Astrocyte of the spinal cord (primary cell): ENCODE results near the gene PARD3B.

ENCODE experiments used
- DNase-seq: peaks from one replicate; pipeline ENCODE4 v3.0.0; 2011; ENCODE audit warnings: low read depth, low spot score
- H3K4me3 ChIP-seq: 2 replicates; pipeline ENCODE4 v1.5.1; 2011; ENCODE audit warnings: low read depth, mild to moderate bottlenecking, low read length, moderate library complexity
- in situ Hi-C: cut with HindIII; loops from 2 replicates; pipeline ENCODE4 v1.10.0; 2017; ENCODE audit warnings: low sequenced_read_pairs
- TF ChIP-seq, protein P1 (sequence below): IDR thresholded peaks from 2 replicates; pipeline ENCODE4 v1.5.1; 2012; ENCODE audit warnings: low read depth, mild to moderate bottlenecking, low read length, inconsistent platforms

Gene PARD3B

DNA sequence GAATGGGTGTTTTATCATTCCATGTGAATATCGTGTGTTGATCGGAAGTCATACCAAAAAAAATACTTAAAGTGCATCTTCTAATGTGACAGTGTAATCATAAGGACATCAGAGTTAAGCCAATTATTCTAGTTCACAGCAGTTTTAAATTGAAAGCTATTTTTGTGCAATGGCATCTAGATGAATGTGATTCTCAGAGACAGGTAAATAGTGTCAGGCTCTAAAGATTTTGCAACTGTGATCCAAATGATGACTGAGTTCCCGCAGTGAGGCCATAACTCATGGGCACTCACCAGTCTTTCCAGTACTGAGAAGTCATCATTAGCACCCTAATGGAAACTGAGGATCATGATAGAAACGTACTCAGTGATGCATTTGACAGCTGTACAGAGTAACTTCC lies 542.6 kb downstream of the PARD3B start:
- H3K4me3 ChIP-seq, result no peak overlapping the region
- in situ Hi-C loops, result no loop called here
- TF ChIP-seq, protein P1, sequence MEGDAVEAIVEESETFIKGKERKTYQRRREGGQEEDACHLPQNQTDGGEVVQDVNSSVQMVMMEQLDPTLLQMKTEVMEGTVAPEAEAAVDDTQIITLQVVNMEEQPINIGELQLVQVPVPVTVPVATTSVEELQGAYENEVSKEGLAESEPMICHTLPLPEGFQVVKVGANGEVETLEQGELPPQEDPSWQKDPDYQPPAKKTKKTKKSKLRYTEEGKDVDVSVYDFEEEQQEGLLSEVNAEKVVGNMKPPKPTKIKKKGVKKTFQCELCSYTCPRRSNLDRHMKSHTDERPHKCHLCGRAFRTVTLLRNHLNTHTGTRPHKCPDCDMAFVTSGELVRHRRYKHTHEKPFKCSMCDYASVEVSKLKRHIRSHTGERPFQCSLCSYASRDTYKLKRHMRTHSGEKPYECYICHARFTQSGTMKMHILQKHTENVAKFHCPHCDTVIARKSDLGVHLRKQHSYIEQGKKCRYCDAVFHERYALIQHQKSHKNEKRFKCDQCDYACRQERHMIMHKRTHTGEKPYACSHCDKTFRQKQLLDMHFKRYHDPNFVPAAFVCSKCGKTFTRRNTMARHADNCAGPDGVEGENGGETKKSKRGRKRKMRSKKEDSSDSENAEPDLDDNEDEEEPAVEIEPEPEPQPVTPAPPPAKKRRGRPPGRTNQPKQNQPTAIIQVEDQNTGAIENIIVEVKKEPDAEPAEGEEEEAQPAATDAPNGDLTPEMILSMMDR, result no peak
- no peak for DNase-seq

DNA sequence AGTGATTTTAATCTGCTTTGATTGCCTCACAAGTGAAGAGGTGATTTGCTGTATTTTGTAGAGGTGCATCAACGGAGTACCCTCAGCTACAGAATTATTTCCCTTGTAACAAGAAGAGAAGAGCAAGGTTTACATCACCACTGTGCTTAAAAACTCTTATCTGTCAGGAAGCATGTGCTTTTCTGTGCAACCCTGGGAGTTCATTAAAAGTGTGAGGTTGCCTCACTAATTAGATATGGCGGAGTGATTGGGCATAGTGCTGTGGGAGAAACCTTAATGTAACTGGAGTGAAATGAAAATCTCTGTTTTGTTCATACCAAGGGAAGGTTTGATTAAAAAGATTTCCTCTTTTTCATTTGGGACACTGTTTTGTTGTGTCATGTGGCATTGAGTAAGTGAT lies 544.7 kb downstream of the PARD3B start:
- in situ Hi-C loops, result no loop called here
- no peak overlapping the region for H3K4me3 ChIP-seq
- TF ChIP-seq, protein P1, result no peak
- no peak for DNase-seq

DNA sequence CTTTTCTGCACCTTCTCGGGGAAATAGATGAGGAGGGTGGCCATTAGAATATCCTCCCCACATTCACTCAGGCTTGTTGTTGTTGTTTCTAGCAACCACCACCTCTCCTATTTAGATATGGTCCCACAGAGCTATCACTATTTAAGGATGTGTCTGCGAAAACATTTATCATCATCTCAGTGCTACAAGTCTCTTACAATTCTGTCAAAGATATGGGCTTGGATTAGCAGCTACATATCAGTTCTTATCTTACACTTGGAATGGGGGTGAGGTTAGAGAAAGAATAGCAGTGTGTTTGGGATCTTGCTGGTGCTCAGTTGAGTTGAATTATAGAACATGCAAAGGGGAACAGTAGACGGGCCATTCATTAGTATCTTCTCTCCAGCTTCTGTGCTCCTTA lies 546.1 kb downstream of the PARD3B start:
- DNase-seq, result no peak
- in situ Hi-C loops, result no loop called here
- TF ChIP-seq, protein P1, result no peak
- no peak overlapping the region for H3K4me3 ChIP-seq

DNA sequence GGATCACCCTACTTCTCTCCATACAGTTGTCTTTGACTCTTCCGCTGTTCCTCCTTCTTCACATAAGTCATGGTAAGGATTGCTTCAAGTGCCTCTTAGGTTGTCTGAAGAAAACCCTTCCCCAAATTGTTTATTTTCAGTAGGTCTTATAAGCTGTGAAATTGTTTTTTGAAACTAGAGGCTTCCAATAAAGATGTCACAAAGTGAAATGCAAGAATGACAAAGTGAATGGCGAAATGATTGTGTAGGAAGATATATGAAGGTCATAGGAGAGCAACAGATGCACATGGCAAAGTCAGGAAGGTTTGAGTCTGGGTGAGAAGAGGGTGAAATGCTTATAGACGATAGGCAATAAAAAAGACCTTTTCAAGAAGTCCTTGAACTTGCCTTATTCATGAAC lies 548.8 kb downstream of the PARD3B start:
- TF ChIP-seq, protein P1, result no peak
- no peak for DNase-seq
- no peak overlapping the region for H3K4me3 ChIP-seq
- in situ Hi-C loops, result no loop called here

DNA sequence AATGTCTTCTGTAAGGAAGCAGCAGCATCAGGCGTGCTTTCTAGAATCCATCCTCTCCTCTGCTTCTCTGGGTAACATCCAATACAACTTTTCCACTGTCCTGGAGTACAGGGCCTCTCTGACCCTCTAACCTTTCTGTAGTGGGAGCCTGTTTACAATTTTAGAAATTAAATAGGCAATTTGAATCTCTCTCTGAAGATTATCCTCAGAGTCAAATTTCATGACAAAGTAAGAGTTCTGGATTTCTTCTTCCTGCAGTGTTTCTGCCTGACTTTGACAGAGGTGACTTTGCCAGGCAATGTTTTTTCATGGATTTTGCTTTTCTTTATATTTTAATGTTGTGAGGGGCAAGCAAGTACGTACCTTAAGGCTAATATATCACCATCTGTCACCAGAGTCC lies 558.4 kb downstream of the PARD3B start:
- TF ChIP-seq, protein P1, result no peak
- in situ Hi-C loops, result no loop called here
- no peak for DNase-seq
- H3K4me3 ChIP-seq, result no peak overlapping the region

DNA sequence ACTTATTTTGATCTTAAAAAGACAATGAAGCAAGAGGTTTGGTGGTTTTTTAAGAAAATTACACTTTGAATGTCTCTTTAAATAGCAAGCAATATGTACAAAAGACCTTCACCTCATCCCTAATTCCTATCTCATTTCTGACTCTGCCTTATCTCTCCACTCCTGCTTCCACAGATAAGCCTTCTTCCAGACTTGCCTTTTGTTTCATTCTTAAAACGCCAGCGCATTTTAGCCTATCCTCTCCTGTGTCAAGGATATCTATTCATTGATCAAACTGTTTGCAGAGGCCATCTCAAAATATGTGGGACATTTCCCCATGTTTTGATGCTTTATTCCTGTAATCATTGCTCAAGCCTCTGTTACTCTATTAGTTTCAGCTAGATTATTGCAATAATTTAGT lies 562.5 kb downstream of the PARD3B start:
- DNase-seq, result no peak
- in situ Hi-C loops, result no loop called here
- TF ChIP-seq, protein P1, result no peak
- no peak overlapping the region for H3K4me3 ChIP-seq

DNA sequence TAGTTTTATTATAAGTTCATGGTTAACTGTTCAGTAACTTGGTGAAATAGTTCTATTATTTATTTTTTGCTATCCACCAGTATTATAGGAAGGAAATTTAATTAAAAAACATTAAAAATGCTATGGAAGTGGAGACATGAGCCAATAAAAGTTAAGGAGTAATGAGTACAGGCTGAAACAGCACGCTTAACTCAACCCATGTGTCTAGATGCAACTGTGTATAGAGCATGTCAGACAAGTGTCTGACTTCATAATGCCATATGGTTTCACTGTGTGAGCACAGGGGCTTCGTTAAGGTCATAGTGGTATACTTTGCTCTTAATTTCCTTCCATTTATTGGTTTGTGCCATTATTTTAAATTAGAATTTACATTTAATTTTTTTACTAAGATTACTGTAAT lies 570.2 kb downstream of the PARD3B start:
- DNase-seq, result no peak
- in situ Hi-C loops, result no loop called here
- no peak overlapping the region for H3K4me3 ChIP-seq
- TF ChIP-seq, protein P1, result no peak
